NCI-H2196 treated with DMSO at 0.1 percent for 48 hours (cell line): ENCODE measurements around the gene LDLRAP1.

Experiments used
- DNase-seq: peaks from one replicate; lab custom pipeline; 2025; ENCODE audit not compliant: unreplicated experiment; lab: John Stamatoyannopoulos, UW

Gene LDLRAP1

DNA sequence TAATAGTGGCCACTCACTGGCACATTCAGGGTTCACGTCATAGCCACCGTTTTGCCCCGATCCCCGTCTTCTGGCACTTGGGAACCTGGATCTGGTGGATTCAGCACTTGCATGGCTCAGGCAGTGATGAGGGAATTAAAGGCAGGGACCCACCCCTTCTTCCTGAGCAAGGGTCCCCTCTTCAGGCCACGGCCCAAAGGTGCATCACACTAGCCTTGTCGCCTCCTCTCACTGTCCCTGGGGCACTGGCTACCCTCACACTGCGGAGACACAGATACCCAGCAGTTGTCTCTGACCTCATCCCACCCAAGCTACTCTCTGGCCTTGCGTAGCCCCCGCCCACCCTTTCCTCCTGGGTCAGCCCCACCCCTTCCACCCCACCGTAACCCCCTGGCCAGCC is 19.9 kb upstream of the LDLRAP1 start:
- no peak for DNase-seq

DNA sequence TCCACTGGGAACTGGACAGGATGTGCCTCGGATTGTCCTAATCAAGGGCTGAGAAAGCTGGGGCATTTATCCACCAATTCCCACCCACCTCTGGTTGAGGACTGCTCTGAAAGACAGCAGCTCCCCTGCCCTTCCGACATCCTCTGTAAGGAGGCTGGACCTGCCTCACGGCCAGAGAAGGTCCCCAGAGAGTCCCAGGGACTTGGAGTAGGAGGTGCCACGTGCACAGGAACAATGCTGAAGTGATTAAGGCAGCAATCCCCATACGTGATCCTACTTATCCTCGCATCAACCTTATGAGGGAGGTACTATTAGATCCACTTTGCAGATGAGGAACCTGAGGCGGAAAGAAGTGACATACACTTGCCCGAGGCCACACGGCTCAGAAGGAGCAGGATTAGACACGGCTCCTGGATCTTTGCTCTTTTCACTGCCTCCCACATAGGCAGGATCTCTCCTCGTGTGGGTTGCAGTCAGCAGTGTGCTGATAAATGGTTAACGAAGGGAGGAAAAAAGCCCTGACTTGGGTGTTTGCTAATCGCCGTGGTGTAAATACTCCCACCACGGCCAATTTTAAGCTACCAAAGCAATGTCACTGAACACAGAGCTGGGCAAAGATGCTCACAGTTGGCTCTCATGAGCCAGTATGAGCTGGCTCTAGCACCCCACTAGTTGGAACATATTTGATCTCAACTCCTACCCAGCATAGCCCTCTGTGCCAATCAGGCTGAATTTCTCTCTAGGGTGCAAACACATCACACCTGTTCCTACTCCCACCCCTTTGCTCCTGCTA is 18.6 kb upstream of the LDLRAP1 start:
- DNase-seq, result no peak

DNA sequence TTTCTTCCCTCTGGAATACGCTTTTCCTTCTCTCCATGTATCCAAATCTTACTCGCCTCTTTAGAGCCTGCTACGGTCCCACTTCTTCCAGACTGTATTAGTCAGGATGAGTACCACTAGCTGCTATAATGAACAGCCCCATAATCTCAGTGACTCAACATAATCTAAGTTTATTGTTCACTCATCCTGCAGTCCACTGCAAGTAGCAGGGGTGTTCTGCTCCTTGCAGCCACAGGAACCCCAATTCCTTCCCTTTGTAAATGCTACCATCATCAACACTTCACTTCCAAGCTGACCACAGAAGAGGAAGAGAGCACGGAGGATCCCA is 18.1 kb upstream of the LDLRAP1 start:
- no peak for DNase-seq

- DNase-seq, result no peak
Observed at GRCh38 chr1:25526753-25527152, 16.7 kb upstream of the LDLRAP1 start.

DNA sequence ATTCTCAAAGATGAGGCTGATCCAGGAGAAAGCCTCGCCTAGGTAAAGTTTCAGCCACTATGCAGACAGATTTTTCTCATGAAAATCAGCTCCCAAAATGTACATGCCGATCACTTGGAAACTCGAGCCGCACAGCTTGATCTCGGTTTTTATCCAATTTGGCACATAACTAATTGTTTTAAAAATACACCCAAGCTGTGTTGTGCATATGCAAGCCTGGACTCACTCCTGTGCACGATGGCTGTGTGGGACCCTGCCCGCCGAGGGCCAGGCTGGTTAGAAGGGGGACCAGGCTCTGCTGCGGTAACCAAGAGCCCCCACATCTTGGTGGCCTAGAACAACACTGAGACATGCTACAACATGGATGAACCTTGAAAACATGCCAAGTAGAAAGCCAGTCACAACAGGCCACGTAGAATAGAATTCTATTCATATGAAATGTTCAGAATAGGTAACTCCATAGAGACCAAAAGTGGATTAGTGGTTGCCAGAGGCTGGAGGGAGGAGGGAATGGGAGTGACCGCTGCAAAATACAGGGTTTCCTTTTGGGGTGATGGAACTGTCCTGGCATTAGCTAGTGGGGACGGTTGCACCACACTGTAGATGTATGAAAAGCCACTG is 16.1 kb upstream of the LDLRAP1 start:
- no peak for DNase-seq

DNA sequence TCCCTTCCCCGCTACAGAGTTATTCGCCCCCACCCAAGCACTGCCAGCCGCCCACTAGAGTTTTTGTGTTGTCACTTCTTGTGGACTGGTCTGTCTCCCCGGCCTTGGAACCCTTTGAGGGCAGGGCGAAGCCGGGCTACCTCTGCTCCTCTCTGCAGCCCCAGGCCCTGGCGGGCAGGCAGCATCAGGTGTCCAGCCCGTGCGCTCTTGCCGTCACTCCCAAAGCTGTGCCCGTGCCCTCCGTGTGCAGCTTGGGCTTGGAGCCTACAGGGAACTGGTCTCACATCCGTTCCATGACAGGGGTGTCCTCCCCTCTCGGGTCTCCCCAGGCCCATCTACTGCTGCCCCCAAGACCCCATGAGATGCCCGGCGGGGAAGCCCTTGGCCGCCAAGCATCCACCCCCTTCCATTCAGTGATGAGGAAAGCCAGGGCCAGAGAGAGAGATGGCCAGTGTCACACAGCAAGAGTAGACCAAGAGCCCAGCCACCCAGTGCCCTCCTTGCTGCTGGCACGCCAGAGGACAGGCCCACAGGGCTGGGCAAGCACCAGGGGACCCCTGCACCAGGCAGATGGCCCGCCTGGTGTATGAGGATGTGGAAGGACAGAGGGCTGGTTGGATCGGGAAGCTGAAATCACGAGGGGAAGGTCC is 15.3 kb upstream of the LDLRAP1 start:
- DNase-seq, result no peak

DNA sequence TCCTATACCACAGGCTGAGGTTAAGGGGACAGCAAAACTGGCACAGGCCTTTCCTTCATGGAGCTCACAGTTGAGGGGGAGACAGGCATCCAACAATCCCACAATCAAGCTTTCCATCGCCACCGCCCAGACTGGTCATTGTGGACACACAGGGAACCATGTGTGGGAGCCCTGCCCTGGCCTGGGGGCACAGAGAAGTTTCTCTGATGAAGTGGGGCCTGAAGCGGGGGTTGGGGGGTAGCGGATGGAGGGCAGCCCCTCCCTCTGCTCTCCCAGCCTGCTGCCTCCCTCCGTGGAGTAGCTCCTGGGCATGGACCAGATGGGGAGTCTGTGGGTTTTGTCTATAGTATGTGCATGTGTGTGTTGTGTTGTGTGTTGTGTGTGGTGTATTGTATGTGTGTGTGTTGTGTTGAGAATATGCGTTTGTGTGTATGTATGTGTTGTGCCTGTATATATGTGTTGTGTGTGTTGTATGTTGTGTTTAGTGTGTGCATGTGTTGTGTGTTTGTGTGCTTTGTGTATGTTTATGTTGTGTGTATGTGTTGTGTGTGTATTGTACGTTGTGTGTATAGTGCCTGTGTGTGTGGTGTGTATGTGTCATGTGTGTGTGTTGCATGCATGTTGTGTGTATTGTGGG is 14.4 kb upstream of the LDLRAP1 start:
- no peak for DNase-seq

DNA sequence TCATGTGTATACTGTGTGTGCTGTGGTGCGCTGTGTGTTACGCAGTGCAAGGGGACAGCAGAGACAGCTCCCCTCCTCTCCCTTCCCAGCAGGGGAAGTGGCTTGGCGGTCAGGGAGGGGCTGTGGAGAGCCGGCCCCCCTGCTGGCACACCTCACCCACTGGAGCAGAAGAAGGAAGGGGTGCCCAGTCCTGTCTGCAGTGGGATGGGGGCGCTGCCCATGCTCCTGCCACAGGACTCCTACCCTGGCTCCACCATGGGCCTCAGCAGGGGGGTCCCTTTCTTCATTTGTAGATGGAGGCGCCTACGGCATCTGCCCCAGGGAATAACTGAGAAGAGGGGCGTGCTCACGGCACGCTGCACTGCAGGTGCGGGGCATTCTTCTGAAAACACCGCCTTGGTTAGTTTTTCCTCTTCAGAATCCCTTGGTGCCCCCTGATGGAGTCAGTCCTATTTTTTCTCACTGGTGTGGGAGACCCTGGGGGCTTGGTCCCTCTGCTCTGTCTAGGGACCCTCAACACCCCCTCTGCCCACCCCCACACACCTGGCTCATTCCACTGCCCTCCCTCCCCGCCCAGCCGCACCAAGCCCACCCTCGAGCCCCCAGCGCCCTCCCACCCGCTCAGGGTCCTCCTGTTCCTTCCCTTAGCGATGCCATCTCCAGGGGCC is 13.8 kb upstream of the LDLRAP1 start:
- no peak for DNase-seq

- DNase-seq, result no peak
Observed at GRCh38 chr1:25530186-25531081, 13.0 kb upstream of the LDLRAP1 start.

GRCh38 chr1:25531082-25531461 is 12.3 kb upstream of the LDLRAP1 start:
- DNase-seq, result no peak

GRCh38 chr1:25532970-25533369 is 10.4 kb upstream of the LDLRAP1 start:
- no peak for DNase-seq

- DNase-seq, result no peak
Observed at GRCh38 chr1:25533775-25534409, 9.5 kb upstream of the LDLRAP1 start.

- DNase-seq, result no peak
Observed at GRCh38 chr1:25534410-25534788, 9.0 kb upstream of the LDLRAP1 start.

- no peak for DNase-seq
Observed at GRCh38 chr1:25536124-25536523, 7.3 kb upstream of the LDLRAP1 start.

- DNase-seq, result no peak
Observed at GRCh38 chr1:25537153-25537831, 6.1 kb upstream of the LDLRAP1 start.

GRCh38 chr1:25538191-25538767 is 5.1 kb upstream of the LDLRAP1 start:
- DNase-seq, result no peak

DNA sequence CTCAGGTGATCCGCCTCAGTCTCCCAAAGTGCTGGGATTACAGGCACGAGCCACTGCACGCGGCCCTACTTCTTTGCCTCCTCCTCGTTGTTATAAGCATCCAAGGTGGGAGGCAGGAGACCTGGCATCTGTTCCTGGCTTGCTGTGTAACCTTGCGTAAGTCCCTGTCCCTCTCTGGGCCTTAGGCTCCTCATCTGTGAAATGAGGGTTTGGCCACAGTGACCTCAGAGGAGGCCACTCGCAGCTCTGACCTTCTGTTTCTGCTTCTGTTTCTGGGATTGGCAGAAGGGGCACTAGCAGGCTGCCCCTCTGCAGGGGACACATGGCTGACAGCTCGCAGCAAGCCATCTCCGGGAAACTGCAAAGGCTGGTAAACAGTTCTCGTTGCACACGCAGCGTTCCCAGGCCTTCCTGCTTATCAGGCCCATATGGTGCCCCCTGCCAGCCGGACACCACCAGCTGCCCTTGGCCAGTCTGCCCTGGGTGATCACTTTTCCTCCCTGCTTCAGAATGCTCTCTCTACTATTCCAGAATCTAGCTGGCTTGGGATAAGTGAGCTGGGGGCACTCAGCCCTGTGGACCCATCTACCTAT is 2.6 kb upstream of the LDLRAP1 start:
- no peak for DNase-seq

GRCh38 chr1:25541425-25541824 is 2.0 kb upstream of the LDLRAP1 start:
- DNase-seq, result no peak
